Right lobe of liver (tissue), 6 donors: Measurements from ENCODE around the gene TMEM63C. TPM values are rescaled to one million over a fixed set of nuclear protein-coding genes. Genes with fewer than 3 reads are reported as not detected.

Experiments
- ATAC-seq, 4 donors: fragments of 200-7000 bp; cut with Tn5 transposase; one replicate each; pipeline ENCODE4 v1.9.1; 2020; ENCODE audit warnings: mild to moderate bottlenecking in 4 of 4, moderate library complexity in 4 of 4
- DNase-seq, 3 donors: peaks; one replicate each; pipeline ENCODE4 v3.0.0-alpha.2; 2020
- H3K27ac ChIP-seq, 3 donors: fragments of 200-600 bp; one replicate each; pipeline ENCODE4 v1.8.0; 2022
- H3K27me3 ChIP-seq, 2 donors: fragments of 200-600 bp; one replicate each; pipeline ENCODE4 v1.8.0; 2022
- H3K36me3 ChIP-seq, 4 donors: fragments of 200-600 bp; sonication (generic) in 1 of 4; one replicate each; pipeline versions ENCODE4 v1.5.1 to v1.8.0; 2017 to 2022; ENCODE audit warnings: control low read depth in 1 of 4
- H3K4me1 ChIP-seq, 4 donors: fragments of 200-600 bp; sonication (generic) in 1 of 4; one replicate each; pipeline versions ENCODE4 v1.5.1 to v1.8.0; 2017 to 2022; ENCODE audit warnings: control low read depth in 1 of 4
- H3K4me3 ChIP-seq, 3 donors: fragments of 200-600 bp; one replicate each; pipeline ENCODE4 v1.8.0; 2022
- H3K9me3 ChIP-seq, 4 donors: fragments of 200-600 bp; sonication (generic) in 1 of 4; one replicate each; pipeline versions ENCODE4 v1.5.1 to v1.8.0; 2017 to 2022; ENCODE audit warnings: control low read depth in 1 of 4
- POLR2A ChIP-seq: fragments of 450-650 bp; IDR thresholded peaks from one replicate; pipeline ENCODE4 v1.6.1; 2017; ENCODE audit warnings: antibody characterized with exemption, mild to moderate bottlenecking
- WGBS: methylation state at CpG from one replicate; pipeline ENCODE4 v1.1.6; 2018; ENCODE audit warnings: low coverage, low lambda C conversion rate; ENCODE audit not compliant: insufficient coverage; ENCODE audit errors: missing lambda C conversion rate; 5-methylcytosine and 5-hydroxymethylcytosine counted together
- intact Hi-C, 2 donors: fragments of 100-400 bp; cut with DNase I; formaldehyde crosslinking; loops; one replicate each; pipeline versions ENCODE4 v1.11.2 to v1.14.1; 2022
- total RNA-seq, 6 experiments: library from RNA; depleted of rRNA in 2 of 6; stranded (reverse); fragments of >200 nt in 2 of 6; fragmentation: NEBNext Ultra II Directional in 3 of 6; extraction: Animal tissue kit (Norgen Biotek cat#: 25700) in 3 of 6; gene quantifications; one replicate each; pipeline versions ENCODE4 v1.1.0 to v1.2.4, GENCODE V29; 2016 to 2023
- TF ChIP-seq, protein P1 (sequence below), 4 donors: fragments of 200-600 bp in 3 of 4; fragments of 450-650 bp in 1 of 4; IDR thresholded peaks; one replicate each; pipeline versions ENCODE4 v1.5.1 to v1.8.0; 2016 to 2022; ENCODE audit warnings: antibody characterized with exemption in 4 of 4, mild to moderate bottlenecking in 2 of 4
- donor health status: DM: no; HTN: yes; CAD: no.
- donor health status: DM: no; HTN: no; CAD: no.
- donor health status: DM: no; HTN: no; CAD: no.
- donor health status: DM: no; HTN: yes; CAD: no.
- donor health status: DM: no; HTN: yes; CAD: no.

TMEM63C gene
- total RNA-seq, 6 experiments from 2014 or later, result 0.07 to 0.82 (median 0.15) TPM; not detected in 2

DNA sequence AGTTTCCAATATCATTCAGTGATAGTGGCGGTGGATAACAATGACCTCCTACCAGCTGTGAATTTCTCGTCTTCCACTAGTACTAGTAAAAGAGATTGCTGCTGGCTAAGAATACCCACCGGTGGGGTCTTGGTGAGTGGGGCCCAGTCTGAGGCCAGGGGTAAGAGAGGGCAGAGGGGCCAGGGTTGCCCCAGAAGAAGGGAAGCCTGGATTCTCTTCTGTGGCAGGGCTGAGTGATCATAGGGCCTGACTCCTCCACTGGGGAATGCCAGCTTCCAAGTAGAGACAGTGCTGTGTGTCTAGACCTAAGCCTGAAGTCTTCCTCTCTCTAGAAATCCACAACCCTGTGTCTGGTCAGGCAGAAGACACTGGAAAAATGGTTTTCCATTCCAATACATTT, 5.8 kb upstream of the TMEM63C start:
- intact Hi-C loops, result no loop called here
- no peak overlapping the region for H3K27ac ChIP-seq
- H3K4me3 ChIP-seq, result no peak overlapping the region
- no peaks in the 10 kb centered on the region for H3K27me3 ChIP-seq
- no peaks in the 10 kb centered on the region for H3K9me3 ChIP-seq
- ATAC-seq (no peak), DNase-seq (no peak)
- no peaks in the 10 kb centered on the region for H3K4me1 ChIP-seq
- TF ChIP-seq POLR2A, result no peak
- TF ChIP-seq, protein P1, sequence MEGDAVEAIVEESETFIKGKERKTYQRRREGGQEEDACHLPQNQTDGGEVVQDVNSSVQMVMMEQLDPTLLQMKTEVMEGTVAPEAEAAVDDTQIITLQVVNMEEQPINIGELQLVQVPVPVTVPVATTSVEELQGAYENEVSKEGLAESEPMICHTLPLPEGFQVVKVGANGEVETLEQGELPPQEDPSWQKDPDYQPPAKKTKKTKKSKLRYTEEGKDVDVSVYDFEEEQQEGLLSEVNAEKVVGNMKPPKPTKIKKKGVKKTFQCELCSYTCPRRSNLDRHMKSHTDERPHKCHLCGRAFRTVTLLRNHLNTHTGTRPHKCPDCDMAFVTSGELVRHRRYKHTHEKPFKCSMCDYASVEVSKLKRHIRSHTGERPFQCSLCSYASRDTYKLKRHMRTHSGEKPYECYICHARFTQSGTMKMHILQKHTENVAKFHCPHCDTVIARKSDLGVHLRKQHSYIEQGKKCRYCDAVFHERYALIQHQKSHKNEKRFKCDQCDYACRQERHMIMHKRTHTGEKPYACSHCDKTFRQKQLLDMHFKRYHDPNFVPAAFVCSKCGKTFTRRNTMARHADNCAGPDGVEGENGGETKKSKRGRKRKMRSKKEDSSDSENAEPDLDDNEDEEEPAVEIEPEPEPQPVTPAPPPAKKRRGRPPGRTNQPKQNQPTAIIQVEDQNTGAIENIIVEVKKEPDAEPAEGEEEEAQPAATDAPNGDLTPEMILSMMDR (IDR thresholded peaks at IDR 0.05), result no peak
- H3K36me3 ChIP-seq, result no peaks in the 10 kb centered on the region
- 37% methylated on average over 2 of the region's 3 CpGs for WGBS

DNA sequence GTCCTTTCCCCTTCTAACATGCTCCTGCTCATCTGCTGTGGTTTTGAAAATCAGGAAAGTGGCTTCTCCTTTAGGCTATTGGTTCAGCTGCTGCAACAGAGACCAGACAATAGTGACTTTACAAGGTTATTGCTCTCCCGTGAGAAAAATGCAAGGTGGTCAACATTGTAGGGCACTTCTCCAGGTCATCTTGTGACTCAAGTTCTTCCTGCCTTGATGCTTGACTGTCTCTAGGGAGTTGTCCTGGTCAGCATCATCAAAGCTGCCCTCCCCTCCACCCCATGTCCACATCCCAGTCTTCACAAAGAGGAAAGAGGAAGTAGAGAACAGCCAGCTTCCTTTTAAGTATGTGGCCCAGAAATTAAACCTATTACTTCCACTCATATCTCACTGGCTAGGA, 3.9 kb upstream of the TMEM63C start:
- peaks cover 0 to 13% of the 10 kb centered on the region in 2 donors for H3K27me3 ChIP-seq
- intact Hi-C loops, result no loop called here
- no peak for ATAC-seq

DNA sequence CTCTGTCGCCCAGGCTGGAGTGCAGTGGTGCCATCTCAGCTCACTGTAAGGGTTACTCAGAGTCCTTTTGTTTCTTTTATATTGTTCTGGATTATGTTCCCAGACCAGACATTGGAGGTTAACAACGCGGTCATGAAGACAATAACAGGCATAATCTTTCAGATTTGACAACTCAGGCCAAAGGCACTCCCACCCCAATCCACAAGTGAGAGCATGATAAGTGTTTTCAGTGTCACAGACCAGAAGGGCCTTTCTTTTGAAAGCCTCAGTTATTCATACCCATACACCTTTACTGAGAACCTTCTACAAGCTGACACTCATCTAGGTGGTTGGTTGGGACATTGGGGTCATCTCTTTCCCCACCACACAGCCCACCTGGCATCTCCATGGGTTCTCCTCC, 2.9 kb upstream of the TMEM63C start:
- Histone ChIP-seq H3K4me1 (no peaks in the 10 kb centered on the region), H3K36me3 (no peaks in the 10 kb centered on the region), H3K4me3 (no peak overlapping the region), H3K27me3 (peaks cover 0 to 13% of the 10 kb centered on the region in 2 donors), H3K27ac (no peak overlapping the region), H3K9me3 (no peaks in the 10 kb centered on the region)
- DNase-seq, result no peak
- 52% methylated on average over 3 of the region's 3 CpGs for WGBS
- no peak for TF ChIP-seq POLR2A
- TF ChIP-seq, protein P1 (IDR thresholded peaks at IDR 0.05), result no peak
- no peak for ATAC-seq
- intact Hi-C loops, result no loop called here

More for the DNA sequence above, 3.9 kb upstream of the TMEM63C start:
- H3K9me3 ChIP-seq, result no peaks in the 10 kb centered on the region
- TF ChIP-seq, protein P1 (IDR thresholded peaks at IDR 0.05), result no peak
- no peak for TF ChIP-seq POLR2A
- WGBS, result 40% methylated on average over 1 of the region's 1 CpG
- H3K36me3 ChIP-seq, result no peaks in the 10 kb centered on the region
- H3K4me3 ChIP-seq, result no peak overlapping the region
- H3K4me1 ChIP-seq, result no peaks in the 10 kb centered on the region
- no peak for DNase-seq
- no peak overlapping the region for H3K27ac ChIP-seq

DNA sequence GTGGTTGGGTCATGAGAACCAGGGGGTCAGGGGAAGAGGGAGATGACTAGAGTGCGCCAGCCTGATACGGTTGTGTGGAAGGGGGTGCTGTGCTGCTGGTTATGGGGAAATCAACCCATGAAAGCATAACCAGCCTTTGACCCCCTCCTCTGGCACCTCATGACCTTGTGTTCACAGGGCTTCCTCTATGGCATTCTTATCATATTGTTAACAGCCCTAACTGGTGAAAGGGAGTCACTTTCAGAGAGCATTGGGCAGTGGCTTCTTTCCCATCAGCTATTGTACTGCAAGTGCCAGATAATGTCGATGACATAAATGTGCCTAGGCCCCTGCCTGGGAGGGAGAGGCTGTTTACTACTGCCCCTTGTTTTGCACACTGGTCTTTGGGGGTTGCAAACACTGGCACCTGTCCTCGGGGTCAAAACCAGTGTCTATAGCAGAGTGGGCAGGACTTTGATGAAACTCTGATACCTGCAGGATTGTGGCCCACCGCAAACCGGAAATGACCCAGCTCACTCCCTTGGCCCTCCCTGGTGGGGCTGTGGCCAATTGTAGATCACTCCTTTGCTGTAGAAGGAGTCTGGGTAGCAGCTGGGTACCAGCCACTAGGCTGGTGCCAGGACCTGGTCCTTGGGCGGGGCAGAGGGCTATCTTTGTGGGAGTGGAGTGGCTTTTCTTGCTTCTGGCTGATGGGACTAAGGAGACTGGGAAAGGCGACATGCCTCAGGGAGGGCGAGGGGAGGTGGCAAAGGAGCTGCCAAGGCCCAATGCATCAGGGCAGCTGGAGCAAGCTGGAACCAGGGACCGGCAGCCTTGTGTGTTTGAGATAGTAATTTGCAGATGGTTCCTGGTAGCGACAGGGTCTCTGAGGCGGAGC, 634 bp upstream of the TMEM63C start:
- Histone ChIP-seq H3K9me3 (no peaks in the 10 kb centered on the region), H3K27me3 (peaks cover 0 to 13% of the 10 kb centered on the region in 2 donors), H3K27ac (no peak overlapping the region), H3K4me3 (no peak overlapping the region), H3K4me1 (no peaks in the 10 kb centered on the region), H3K36me3 (no peaks in the 10 kb centered on the region)
- TF ChIP-seq POLR2A, result no peak
- TF ChIP-seq, protein P1 (IDR thresholded peaks at IDR 0.05), result no peak
- intact Hi-C loops, result no loop called here
- no peak for DNase-seq
- 15% methylated on average over 5 of the region's 12 CpGs for WGBS
- ATAC-seq, result no peak
